Measurements from ENCODE around the gene KCNG4. TPM values are rescaled to one million over a fixed set of nuclear protein-coding genes. Genes with fewer than 3 reads are reported as not detected.

KCNG4 gene
- total and polyA plus RNA-seq, 7 experiments from 2014 or later, result not detected

- no peak overlapping the region for H3K27ac ChIP-seq (ENCODE audit: low read depth, low read length)
- no peak for ATAC-seq
- ChIA-PET CTCF (no interaction called here), POLR2A (interaction anchor here (0.5 kb wide), 1 partner anchor 502 kb away, joined by 3 read pairs; no protein-coding TSS in a partner anchor)
- DNase-seq, result no peak
- no peak overlapping the region for H3K4me3 Mint-ChIP-seq
- no peaks in the 10 kb centered on the region for H3K36me3 ChIP-seq (ENCODE audit: control insufficient read depth in 2 of 3, insufficient read depth in 3 of 3, low read length in 3 of 3)
- no peak overlapping the region for H3K27ac Mint-ChIP-seq
- peaks cover 0 to 13% (median 0%) of the 10 kb centered on the region in 5 donors for H3K36me3 Mint-ChIP-seq
- intact Hi-C loops (cut with micrococcal nuclease), result no loop called here
- peaks cover 0 to 1% (median 0%) of the 10 kb centered on the region in 7 donors for H3K4me1 Mint-ChIP-seq
- H3K9me3 ChIP-seq (ENCODE audit: control insufficient read depth in 2 of 3, low read length in 3 of 3), result no peaks in the 10 kb centered on the region
- no peaks in the 10 kb centered on the region for H3K27me3 ChIP-seq (ENCODE audit: control insufficient read depth in 2 of 2, insufficient read depth in 2 of 2, low read length in 2 of 2)
- H3K4me3 ChIP-seq (ENCODE audit: low read length), result no peak overlapping the region
- peaks cover 0 to 10% (median 3%) of the 10 kb centered on the region in 11 donors for H3K9me3 Mint-ChIP-seq
- no peaks in the 10 kb centered on the region for H3K4me1 ChIP-seq (ENCODE audit: control insufficient read depth in 2 of 2, insufficient read depth in 2 of 2, low read length in 2 of 2)
- H3K27me3 Mint-ChIP-seq, result peaks cover 12 to 27% (median 18%) of the 10 kb centered on the region in 5 donors
Observed at GRCh38 chr16:84245956-84246678, 6.3 kb upstream of the KCNG4 start.

DNA sequence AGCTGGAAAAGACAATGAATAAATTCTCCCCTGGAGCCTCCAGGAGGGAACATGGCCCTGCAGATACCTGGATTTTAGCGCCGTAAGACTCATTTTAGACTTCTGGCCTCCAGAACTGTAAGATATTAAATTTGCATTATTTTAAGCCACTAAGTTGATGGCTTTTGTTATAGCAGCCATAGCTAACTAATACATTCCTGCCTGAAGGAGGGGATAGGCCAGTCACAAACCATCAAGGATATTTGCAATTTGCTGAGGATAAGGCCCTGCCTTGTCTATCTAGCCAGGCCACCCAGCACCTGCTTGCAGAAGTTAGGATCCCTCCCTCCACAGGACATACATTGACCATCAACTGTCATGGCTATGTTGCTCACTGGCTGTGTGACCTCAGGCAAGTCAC, 4.9 kb upstream of the KCNG4 start:
- Mint-ChIP-seq H3K4me3 (no peak overlapping the region), H3K27ac (no peak overlapping the region), H3K27me3 (peaks cover 21 to 33% (median 23%) of the 10 kb centered on the region in 5 donors), H3K36me3 (peaks cover 0 to 13% (median 0%) of the 10 kb centered on the region in 5 donors), H3K4me1 (peaks cover 0 to 1% (median 0%) of the 10 kb centered on the region in 7 donors), H3K9me3 (peaks cover 0 to 10% (median 3%) of the 10 kb centered on the region in 11 donors)
- H3K4me3 ChIP-seq (ENCODE audit: low read length), result no peak overlapping the region
- CTCF ChIA-PET, result no interaction called here
- no peaks in the 10 kb centered on the region for H3K4me1 ChIP-seq (ENCODE audit: control insufficient read depth in 2 of 2, insufficient read depth in 2 of 2, low read length in 2 of 2)
- no peak overlapping the region for H3K27ac ChIP-seq (ENCODE audit: low read depth, low read length)
- peaks cover 0 to 1% of the 10 kb centered on the region in 2 donors for H3K27me3 ChIP-seq (ENCODE audit: control insufficient read depth in 2 of 2, insufficient read depth in 2 of 2, low read length in 2 of 2)
- intact Hi-C loops (cut with micrococcal nuclease), result no loop called here
- ATAC-seq (no peak), DNase-seq (no peak)
- no peaks in the 10 kb centered on the region for H3K36me3 ChIP-seq (ENCODE audit: control insufficient read depth in 2 of 3, insufficient read depth in 3 of 3, low read length in 3 of 3)
- no peaks in the 10 kb centered on the region for H3K9me3 ChIP-seq (ENCODE audit: control insufficient read depth in 2 of 3, low read length in 3 of 3)
- POLR2A ChIA-PET, result no interaction called here

- H3K4me3 ChIP-seq (ENCODE audit: low read length), result no peak overlapping the region
- Mint-ChIP-seq H3K27me3 (peaks cover 30 to 42% (median 31%) of the 10 kb centered on the region in 5 donors), H3K4me3 (no peak overlapping the region), H3K27ac (no peak overlapping the region), H3K9me3 (peaks cover 0 to 10% (median 3%) of the 10 kb centered on the region in 11 donors), H3K36me3 (peaks cover 0 to 13% (median 0%) of the 10 kb centered on the region in 5 donors), H3K4me1 (no peaks in the 10 kb centered on the region)
- intact Hi-C loops (cut with micrococcal nuclease), result no loop called here
- ChIA-PET POLR2A (no interaction called here), CTCF (no interaction called here)
- no peaks in the 10 kb centered on the region for H3K4me1 ChIP-seq (ENCODE audit: control insufficient read depth in 2 of 2, insufficient read depth in 2 of 2, low read length in 2 of 2)
- peaks cover 0 to 3% of the 10 kb centered on the region in 2 donors for H3K27me3 ChIP-seq (ENCODE audit: control insufficient read depth in 2 of 2, insufficient read depth in 2 of 2, low read length in 2 of 2)
- H3K27ac ChIP-seq (ENCODE audit: low read depth, low read length), result no peak overlapping the region
- no peaks in the 10 kb centered on the region for H3K36me3 ChIP-seq (ENCODE audit: control insufficient read depth in 2 of 3, insufficient read depth in 3 of 3, low read length in 3 of 3)
- DNase-seq (no peak), ATAC-seq (no peak)
- no peaks in the 10 kb centered on the region for H3K9me3 ChIP-seq (ENCODE audit: control insufficient read depth in 2 of 3, low read length in 3 of 3)
Observed at GRCh38 chr16:84243732-84244131, 3.9 kb upstream of the KCNG4 start.

GRCh38 chr16:84242839-84243238, 3.0 kb upstream of the KCNG4 start:
- H3K4me1 Mint-ChIP-seq, result no peaks in the 10 kb centered on the region
- intact Hi-C loops (cut with micrococcal nuclease), result no loop called here
- POLR2A ChIA-PET, result no interaction called here
- Histone ChIP-seq H3K4me1 (ENCODE audit: control insufficient read depth in 2 of 2, insufficient read depth in 2 of 2, low read length in 2 of 2) (no peaks in the 10 kb centered on the region), H3K36me3 (ENCODE audit: control insufficient read depth in 2 of 3, insufficient read depth in 3 of 3, low read length in 3 of 3) (no peaks in the 10 kb centered on the region), H3K27me3 (ENCODE audit: control insufficient read depth in 2 of 2, insufficient read depth in 2 of 2, low read length in 2 of 2) (peaks cover 0 to 3% of the 10 kb centered on the region in 2 donors), H3K4me3 (ENCODE audit: low read length) (no peak overlapping the region), H3K27ac (ENCODE audit: low read depth, low read length) (no peak overlapping the region), H3K9me3 (ENCODE audit: control insufficient read depth in 2 of 3, low read length in 3 of 3) (no peaks in the 10 kb centered on the region)
- CTCF ChIA-PET, result no interaction called here
- H3K9me3 Mint-ChIP-seq, result peaks cover 0 to 10% (median 3%) of the 10 kb centered on the region in 11 donors
- H3K4me3 Mint-ChIP-seq, result no peak overlapping the region
- peaks cover 30 to 43% (median 31%) of the 10 kb centered on the region in 5 donors for H3K27me3 Mint-ChIP-seq
- ATAC-seq (no peak), DNase-seq (no peak)
- peaks cover 0 to 13% (median 0%) of the 10 kb centered on the region in 5 donors for H3K36me3 Mint-ChIP-seq
- H3K27ac Mint-ChIP-seq, result no peak overlapping the region

DNA sequence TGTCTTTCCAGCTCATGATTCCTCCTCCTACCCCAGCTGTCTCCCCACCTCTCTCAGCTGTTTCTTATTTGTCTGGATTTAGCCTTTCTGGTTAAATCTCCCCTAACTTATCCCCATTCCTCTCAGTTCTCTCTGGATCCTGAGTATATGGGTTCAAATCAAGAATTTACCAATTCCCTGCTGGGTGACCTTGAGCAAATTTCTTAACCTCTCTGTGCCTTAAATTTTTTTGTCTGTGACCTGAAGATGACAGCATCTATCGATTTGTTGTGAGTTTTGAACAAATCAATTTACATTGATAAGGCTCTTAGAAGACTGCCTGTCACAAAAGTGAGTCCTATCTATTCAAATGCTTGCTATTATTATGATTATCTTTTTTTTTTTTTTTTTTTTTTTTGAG, 2.0 kb upstream of the KCNG4 start:
- H3K4me3 ChIP-seq (ENCODE audit: low read length), result no peak overlapping the region
- no peak for DNase-seq
- no peak for ATAC-seq
- intact Hi-C loops (cut with micrococcal nuclease), result no loop called here
- no peaks in the 10 kb centered on the region for H3K4me1 ChIP-seq (ENCODE audit: control insufficient read depth in 2 of 2, insufficient read depth in 2 of 2, low read length in 2 of 2)
- ChIA-PET CTCF (no interaction called here), POLR2A (no interaction called here)
- H3K27ac ChIP-seq (ENCODE audit: low read depth, low read length), result no peak overlapping the region
- no peaks in the 10 kb centered on the region for H3K36me3 ChIP-seq (ENCODE audit: control insufficient read depth in 2 of 3, insufficient read depth in 3 of 3, low read length in 3 of 3)
- H3K27me3 ChIP-seq (ENCODE audit: control insufficient read depth in 2 of 2, insufficient read depth in 2 of 2, low read length in 2 of 2), result peaks cover 0 to 3% of the 10 kb centered on the region in 2 donors
- Mint-ChIP-seq H3K4me1 (no peaks in the 10 kb centered on the region), H3K36me3 (peaks cover 0 to 13% (median 0%) of the 10 kb centered on the region in 5 donors), H3K4me3 (no peak overlapping the region), H3K27me3 (peaks cover 30 to 46% (median 39%) of the 10 kb centered on the region in 5 donors), H3K27ac (no peak overlapping the region), H3K9me3 (peaks cover 0 to 10% (median 3%) of the 10 kb centered on the region in 11 donors)
- H3K9me3 ChIP-seq (ENCODE audit: control insufficient read depth in 2 of 3, low read length in 3 of 3), result no peaks in the 10 kb centered on the region

DNA sequence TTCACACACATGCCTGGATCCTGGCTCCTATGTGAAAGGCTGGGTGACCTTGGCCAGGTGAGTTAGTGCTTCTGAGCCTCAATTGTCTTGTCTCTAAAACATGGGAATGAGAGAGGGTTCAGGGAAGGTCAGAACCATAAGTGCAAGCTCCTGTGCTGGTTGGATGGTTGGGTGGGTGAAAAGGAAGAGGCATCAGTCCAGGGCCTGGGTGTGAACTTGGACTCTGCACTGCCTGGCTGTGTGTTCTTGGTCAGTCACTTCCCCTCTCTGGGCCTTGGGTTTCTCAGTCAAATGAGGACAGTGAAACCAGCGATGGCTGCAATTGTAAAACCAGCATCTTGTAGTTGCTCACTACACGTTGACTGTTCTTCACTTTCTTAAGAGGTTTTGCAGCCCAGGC, 643 bp upstream of the KCNG4 start:
- Histone ChIP-seq H3K27ac (ENCODE audit: low read depth, low read length) (no peak overlapping the region), H3K9me3 (ENCODE audit: control insufficient read depth in 2 of 3, low read length in 3 of 3) (no peaks in the 10 kb centered on the region), H3K4me3 (ENCODE audit: low read length) (no peak overlapping the region), H3K36me3 (ENCODE audit: control insufficient read depth in 2 of 3, insufficient read depth in 3 of 3, low read length in 3 of 3) (no peaks in the 10 kb centered on the region), H3K4me1 (ENCODE audit: control insufficient read depth in 2 of 2, insufficient read depth in 2 of 2, low read length in 2 of 2) (no peaks in the 10 kb centered on the region), H3K27me3 (ENCODE audit: control insufficient read depth in 2 of 2, insufficient read depth in 2 of 2, low read length in 2 of 2) (peaks cover 0 to 3% of the 10 kb centered on the region in 2 donors)
- ATAC-seq, result no peak
- Mint-ChIP-seq H3K4me3 (no peak overlapping the region), H3K9me3 (peaks cover 0 to 10% (median 3%) of the 10 kb centered on the region in 11 donors), H3K27ac (no peak overlapping the region), H3K4me1 (no peaks in the 10 kb centered on the region), H3K36me3 (peaks cover 0 to 13% (median 0%) of the 10 kb centered on the region in 5 donors), H3K27me3 (peaks cover 30 to 45% (median 39%) of the 10 kb centered on the region in 5 donors)
- POLR2A ChIA-PET, result no interaction called here
- intact Hi-C loops (cut with micrococcal nuclease), result no loop called here
- DNase-seq, result no peak
- CTCF ChIA-PET, result no interaction called here

Measured in naive thymus-derived CD4-positive, alpha-beta T cell (primary cell).